ENCODE measurements around the gene TSSK3. TPM values are rescaled to one million over a fixed set of nuclear protein-coding genes. Genes with fewer than 3 reads are reported as not detected.

The TSSK3 gene
- total and polyA plus RNA-seq, 2 of the 8 experiments (the other 6 are each of a cell fraction or from before 2014, with no cell fraction given), result 1.2 TPM

DNA sequence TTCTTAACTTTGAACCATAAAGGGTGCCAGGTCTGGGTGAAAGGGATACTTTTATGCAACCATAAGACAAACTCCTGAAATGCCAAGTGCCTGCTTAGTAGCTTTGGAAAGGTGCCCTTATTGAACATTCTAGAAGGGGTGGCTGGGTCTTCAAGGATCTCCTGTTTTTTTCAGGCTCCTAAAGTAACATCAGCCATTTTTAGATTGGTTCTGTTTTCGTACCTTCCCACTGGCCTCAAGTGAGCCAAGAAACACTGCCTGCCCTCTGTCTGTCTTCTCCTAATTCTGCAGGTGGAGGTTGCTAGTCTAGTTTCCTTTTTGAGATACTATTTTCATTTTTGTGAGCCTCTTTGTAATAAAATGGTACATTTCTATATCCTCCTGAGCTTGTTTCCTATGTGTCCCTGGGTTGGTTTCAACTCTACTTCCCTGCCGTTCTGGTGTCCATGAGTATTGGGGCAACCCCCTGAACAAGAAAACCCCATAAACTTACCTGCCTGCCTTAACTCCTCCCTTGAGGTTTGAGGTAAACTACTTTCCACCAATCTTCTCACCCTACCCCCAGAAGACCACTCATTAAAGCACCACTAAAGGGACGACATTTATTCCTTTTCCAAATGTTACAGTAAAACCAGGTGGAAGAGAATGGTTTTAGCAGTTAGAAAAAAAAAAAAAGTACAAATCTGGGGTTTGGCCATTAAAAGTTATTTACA lies 28.9 kb upstream of the TSSK3 start:
- FAIRE-seq, result no peak
- peaks cover 9 to 18% of the 10 kb centered on the region in 2 experiments for H4K20me1 ChIP-seq (replicated peaks in 1 of 2; ENCODE audit: control insufficient read depth in 1 of 2, insufficient read depth in 2 of 2, low read length in 2 of 2)
- no peak overlapping the region for H3K56ac ChIP-seq (replicated peaks; ENCODE audit: insufficient read length, low read depth, low read length)
- H2BK5ac ChIP-seq (ENCODE audit: low read depth, low read length), result no peak overlapping the region
- H3K4me2 ChIP-seq (ENCODE audit: insufficient read depth in 1 of 2, low read depth in 2 of 2, low read length in 2 of 2), result peak overlapping the region; percentile 83 to 93; a peak in 2 of 4 replicates
- no peak overlapping the region for H2BK15ac ChIP-seq (ENCODE audit: low read length)
- H2AFZ ChIP-seq (ENCODE audit: low read length), result no peak overlapping the region
- no peak overlapping the region for H4K8ac ChIP-seq (ENCODE audit: extremely low read depth, insufficient read depth, low read length)
- H3K27me3 ChIP-seq (replicated peaks in 1 of 4; ENCODE audit: control insufficient read depth in 3 of 4, extremely low read depth in 1 of 4, insufficient read depth in 3 of 4, low read length in 3 of 4), result peaks cover 0 to 7% (median 2%) of the 10 kb centered on the region in 4 experiments; a peak in 4 of 7 replicates
- no peak overlapping the region for H2BK20ac ChIP-seq (ENCODE audit: low read length)
- no peak overlapping the region for H2BK120ac ChIP-seq (replicated peaks; ENCODE audit: low read depth, low read length)
- H4K91ac ChIP-seq (replicated peaks; ENCODE audit: insufficient read length, low read length), result no peak overlapping the region
- no peak overlapping the region for H2AK5ac ChIP-seq (ENCODE audit: low read depth, low read length)
- H3K9me3 ChIP-seq (ENCODE audit: insufficient read depth in 2 of 2, low read depth in 1 of 2, low read length in 1 of 2), result no peaks in the 10 kb centered on the region
- H3K23ac ChIP-seq (ENCODE audit: insufficient read length), result no peak overlapping the region
- no peak for DNase-seq (ENCODE audit: low read depth in 1 of 2, low spot score in 2 of 2)
- peaks cover 2% of the 10 kb centered on the region; the same call in 1 of the 2 replicates for H3K79me1 ChIP-seq (ENCODE audit: low read depth, low read length)
- H3K36me3 ChIP-seq (ENCODE audit: control insufficient read depth in 2 of 4, insufficient read depth in 4 of 4, low read length in 3 of 4), result peaks cover 12 to 65% (median 25%) of the 10 kb centered on the region in 4 experiments; a peak in 7 of 8 replicates
- no peak for TF ChIP-seq KDM5A (IDR thresholded peaks at IDR 0.05; ENCODE audit: low read length)
- peak; percentile 81; the same call in 1 of the 2 replicates for TF ChIP-seq POLR2AphosphoS5 (IDR thresholded peaks at IDR 0.05; ENCODE audit: low read depth, low read length)
- no peak for TF ChIP-seq RBBP5 (IDR thresholded peaks at IDR 0.05; ENCODE audit: borderline replicate concordance, low read depth, low read length)
- TF ChIP-seq, protein P1, sequence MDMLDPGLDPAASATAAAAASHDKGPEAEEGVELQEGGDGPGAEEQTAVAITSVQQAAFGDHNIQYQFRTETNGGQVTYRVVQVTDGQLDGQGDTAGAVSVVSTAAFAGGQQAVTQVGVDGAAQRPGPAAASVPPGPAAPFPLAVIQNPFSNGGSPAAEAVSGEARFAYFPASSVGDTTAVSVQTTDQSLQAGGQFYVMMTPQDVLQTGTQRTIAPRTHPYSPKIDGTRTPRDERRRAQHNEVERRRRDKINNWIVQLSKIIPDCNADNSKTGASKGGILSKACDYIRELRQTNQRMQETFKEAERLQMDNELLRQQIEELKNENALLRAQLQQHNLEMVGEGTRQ (IDR thresholded peaks at IDR 0.05; ENCODE audit: low read length), result no peak
- TF ChIP-seq EP300 (IDR thresholded peaks at IDR 0.05; ENCODE audit: borderline replicate concordance in 1 of 2, low read depth in 2 of 2, low read length in 2 of 2), result no peak
- TF ChIP-seq TBP (IDR thresholded peaks at IDR 0.05; ENCODE audit: low read depth, low read length), result no peak
- no peak for TF ChIP-seq CREB1 (IDR thresholded peaks at IDR 0.05)
- peak in 1 of 2 experiments; percentile 70; a peak in 2 of 3 replicates for TF ChIP-seq POLR2A (IDR thresholded peaks at IDR 0.05; ENCODE audit: control extremely low read depth in 1 of 2, low read depth in 2 of 2, low read length in 2 of 2)
- peak overlapping the region in 1 of 4 experiments; percentile 93; a peak in 2 of 8 replicates for H3K4me3 ChIP-seq (ENCODE audit: extremely low read depth in 1 of 4, insufficient read depth in 2 of 4, low read depth in 3 of 4, low read length in 4 of 4)
- 89% methylated on average over 3 of the region's 3 CpGs; no CpG with 5 or more reads in 1 of the 2 experiments for WGBS, 2 experiments (ENCODE audit: extremely low coverage in 1 of 2, insufficient coverage in 1 of 2, insufficient read length in 1 of 2, insufficient replicate concordance in 2 of 2, low coverage in 1 of 2, low lambda C conversion rate in 2 of 2, missing lambda C conversion rate in 1 of 2)
- no peak overlapping the region for H3K18ac ChIP-seq (ENCODE audit: extremely low read depth, low read length)
- H3K14ac ChIP-seq (ENCODE audit: insufficient read length), result no peak overlapping the region
- no peak overlapping the region for H4K5ac ChIP-seq (ENCODE audit: insufficient read length, low read depth, low read length)
- no peak overlapping the region for H3K4ac ChIP-seq (replicated peaks; ENCODE audit: insufficient read length, low read depth, low read length)
- H3K79me2 ChIP-seq (ENCODE audit: control insufficient read depth in 1 of 2, insufficient read depth in 2 of 2, low read length in 2 of 2), result peaks cover 4 to 21% of the 10 kb centered on the region in 2 experiments; a peak in 3 of 4 replicates
- H3K9ac ChIP-seq (replicated peaks in 1 of 4; ENCODE audit: extremely low read depth in 1 of 4, low read depth in 3 of 4, low read length in 3 of 4), result no peak overlapping the region
- no peak overlapping the region for H3K27ac ChIP-seq (ENCODE audit: low read depth, low read length)
- POLR2A ChIA-PET (ENCODE audit: partially characterized antibody), result interaction anchor here (0.6 to 13.4 kb wide), 37 partner anchors 12 to 330 kb away, joined by 3 to 321 read pairs (median 5); partner anchors contain the start of genes BSDC1, CCDC28B, EIF3I and FAM167B
- no peak overlapping the region for H2BK12ac ChIP-seq (ENCODE audit: low read depth, low read length)
- peaks cover 5 to 34% (median 25%) of the 10 kb centered on the region in 4 experiments for H3K4me1 ChIP-seq (replicated peaks in 1 of 4; ENCODE audit: control insufficient read depth in 3 of 4, insufficient read depth in 4 of 4, low read length in 3 of 4)
- CTCF ChIA-PET (ENCODE audit: partially characterized antibody), result interaction anchor here (0.8 to 3.6 kb wide), 10 partner anchors 10 to 118 kb away, joined by 3 to 14 read pairs (median 4); partner anchors contain the start of genes FAM229A and TSSK3
- peaks cover 10% of the 10 kb centered on the region; the same call in 1 of the 2 replicates for H3K23me2 ChIP-seq (ENCODE audit: low read depth, low read length)

All from H1 (cell line).